T-helper 2 cell treated with Interferon-gamma antibody and Interleukin-4, amounts not matched to agents 5 μg/mL and 100 μg/mL, for 36 hours (primary cell): Measurements from ENCODE around the gene RERE.

Experiments
- DNase-seq: peaks from one replicate; pipeline ENCODE4 v3.0.0; 2021; ENCODE audit warnings: low spot score
- H3K27ac Mint-ChIP-seq: one replicate; pipeline ENCODE4 v1.8.0; 2021; ENCODE audit warnings: mild to moderate bottlenecking, mixed read lengths
- H3K27me3 Mint-ChIP-seq: one replicate; pipeline ENCODE4 v1.8.0; 2021; ENCODE audit warnings: low read depth, mixed read lengths
- H3K36me3 Mint-ChIP-seq: one replicate; pipeline ENCODE4 v1.8.0; 2021; ENCODE audit warnings: low read depth, mixed read lengths
- H3K4me1 Mint-ChIP-seq: one replicate; pipeline ENCODE4 v1.8.0; 2021; ENCODE audit warnings: low read depth, mixed read lengths
- H3K4me3 Mint-ChIP-seq: one replicate; pipeline ENCODE4 v1.8.0; 2022; ENCODE audit warnings: mild to moderate bottlenecking, moderate library complexity, mixed read lengths
- H3K9me3 Mint-ChIP-seq: one replicate; pipeline ENCODE4 v1.8.0; 2021; ENCODE audit warnings: mixed read lengths

The RERE gene

GRCh38 chr1:8682573-8682972, 134.9 kb downstream of the RERE start:
- no peak for DNase-seq
- H3K27ac Mint-ChIP-seq = no peak overlapping the region
- H3K27me3 Mint-ChIP-seq = no peaks in the 10 kb centered on the region
- no peak overlapping the region for H3K4me3 Mint-ChIP-seq
- peaks cover 30% of the 10 kb centered on the region for H3K4me1 Mint-ChIP-seq
- H3K36me3 Mint-ChIP-seq = peaks cover 9% of the 10 kb centered on the region
- H3K9me3 Mint-ChIP-seq = no peaks in the 10 kb centered on the region

- Mint-ChIP-seq H3K36me3 (peaks cover 11% of the 10 kb centered on the region), H3K4me1 (peaks cover 30% of the 10 kb centered on the region), H3K4me3 (no peak overlapping the region)
These were observed 135.5 kb downstream of the RERE start for GRCh38 chr1:8681911-8682310.

GRCh38 chr1:8680664-8681650, 136.5 kb downstream of the RERE start:
- H3K4me1 Mint-ChIP-seq = peaks cover 31% of the 10 kb centered on the region
- peaks cover 12% of the 10 kb centered on the region for H3K36me3 Mint-ChIP-seq
- H3K27ac Mint-ChIP-seq = no peak overlapping the region
- no peak for DNase-seq
- H3K27me3 Mint-ChIP-seq = no peaks in the 10 kb centered on the region
- no peak overlapping the region for H3K4me3 Mint-ChIP-seq
- H3K9me3 Mint-ChIP-seq = no peaks in the 10 kb centered on the region

More at GRCh38 chr1:8681911-8682310, 135.5 kb downstream of the RERE start:
- no peak for DNase-seq
- no peaks in the 10 kb centered on the region for H3K9me3 Mint-ChIP-seq
- no peaks in the 10 kb centered on the region for H3K27me3 Mint-ChIP-seq
- peak overlapping the region; percentile 82 for H3K27ac Mint-ChIP-seq

GRCh38 chr1:8679929-8680663, 137.3 kb downstream of the RERE start:
- Mint-ChIP-seq H3K27ac (no peak overlapping the region), H3K9me3 (no peaks in the 10 kb centered on the region), H3K4me1 (peaks cover 27% of the 10 kb centered on the region), H3K27me3 (no peaks in the 10 kb centered on the region), H3K4me3 (no peak overlapping the region), H3K36me3 (peaks cover 12% of the 10 kb centered on the region)
- no peak for DNase-seq

- Mint-ChIP-seq H3K27ac (no peak overlapping the region), H3K36me3 (peaks cover 10% of the 10 kb centered on the region), H3K27me3 (no peaks in the 10 kb centered on the region), H3K9me3 (no peaks in the 10 kb centered on the region), H3K4me3 (no peak overlapping the region), H3K4me1 (peaks cover 26% of the 10 kb centered on the region)
- DNase-seq = no peak
These were observed 138.0 kb downstream of the RERE start for GRCh38 chr1:8679395-8679800.

- no peaks in the 10 kb centered on the region for H3K27me3 Mint-ChIP-seq
- H3K9me3 Mint-ChIP-seq = no peaks in the 10 kb centered on the region
- DNase-seq = no peak
- no peak overlapping the region for H3K4me3 Mint-ChIP-seq
- no peak overlapping the region for H3K27ac Mint-ChIP-seq
- peaks cover 10% of the 10 kb centered on the region for H3K36me3 Mint-ChIP-seq
- peaks cover 25% of the 10 kb centered on the region for H3K4me1 Mint-ChIP-seq
These were observed 138.6 kb downstream of the RERE start for GRCh38 chr1:8678673-8679394.

- Mint-ChIP-seq H3K36me3 (peaks cover 10% of the 10 kb centered on the region), H3K4me3 (no peak overlapping the region), H3K27ac (no peak overlapping the region)
These were observed 139.7 kb downstream of the RERE start for GRCh38 chr1:8677782-8678181.

GRCh38 chr1:8676813-8677212, 140.6 kb downstream of the RERE start:
- no peaks in the 10 kb centered on the region for H3K9me3 Mint-ChIP-seq
- peak overlapping the region; percentile 29 for H3K27ac Mint-ChIP-seq
- peaks cover 10% of the 10 kb centered on the region for H3K36me3 Mint-ChIP-seq
- H3K4me1 Mint-ChIP-seq = peaks cover 27% of the 10 kb centered on the region
- H3K27me3 Mint-ChIP-seq = no peaks in the 10 kb centered on the region
- H3K4me3 Mint-ChIP-seq = no peak overlapping the region
- no peak for DNase-seq

More at GRCh38 chr1:8677782-8678181, 139.7 kb downstream of the RERE start:
- Mint-ChIP-seq H3K4me1 (peaks cover 21% of the 10 kb centered on the region), H3K9me3 (no peaks in the 10 kb centered on the region), H3K27me3 (no peaks in the 10 kb centered on the region)
- no peak for DNase-seq

GRCh38 chr1:8676072-8676471, 141.4 kb downstream of the RERE start:
- DNase-seq = no peak
- Mint-ChIP-seq H3K9me3 (no peaks in the 10 kb centered on the region), H3K36me3 (peaks cover 10% of the 10 kb centered on the region), H3K27ac (no peak overlapping the region), H3K27me3 (no peaks in the 10 kb centered on the region), H3K4me3 (no peak overlapping the region), H3K4me1 (peaks cover 33% of the 10 kb centered on the region)

GRCh38 chr1:8674912-8675311, 142.5 kb downstream of the RERE start:
- Mint-ChIP-seq H3K4me1 (peaks cover 45% of the 10 kb centered on the region), H3K4me3 (no peak overlapping the region), H3K9me3 (no peaks in the 10 kb centered on the region), H3K27me3 (no peaks in the 10 kb centered on the region), H3K36me3 (peaks cover 13% of the 10 kb centered on the region), H3K27ac (no peak overlapping the region)
- no peak for DNase-seq

- H3K4me1 Mint-ChIP-seq = peaks cover 49% of the 10 kb centered on the region
- no peaks in the 10 kb centered on the region for H3K27me3 Mint-ChIP-seq
- H3K36me3 Mint-ChIP-seq = peaks cover 13% of the 10 kb centered on the region
- H3K9me3 Mint-ChIP-seq = no peaks in the 10 kb centered on the region
- no peak overlapping the region for H3K27ac Mint-ChIP-seq
- no peak overlapping the region for H3K4me3 Mint-ChIP-seq
- no peak for DNase-seq
These were observed 143.0 kb downstream of the RERE start for GRCh38 chr1:8674481-8674880.

GRCh38 chr1:8671306-8671917, 146.0 kb downstream of the RERE start:
- Mint-ChIP-seq H3K4me3 (no peak overlapping the region), H3K9me3 (no peaks in the 10 kb centered on the region), H3K36me3 (peaks cover 4% of the 10 kb centered on the region), H3K27me3 (no peaks in the 10 kb centered on the region), H3K27ac (no peak overlapping the region), H3K4me1 (peaks cover 48% of the 10 kb centered on the region)
- no peak for DNase-seq

- peak overlapping the region; percentile 32 for H3K4me3 Mint-ChIP-seq
These were observed 147.0 kb downstream of the RERE start for GRCh38 chr1:8670371-8670818.

More at GRCh38 chr1:8670371-8670818, 147.0 kb downstream of the RERE start:
- H3K9me3 Mint-ChIP-seq = no peaks in the 10 kb centered on the region
- no peaks in the 10 kb centered on the region for H3K27me3 Mint-ChIP-seq
- H3K27ac Mint-ChIP-seq = peak overlapping the region; percentile 38
- H3K36me3 Mint-ChIP-seq = peaks cover 4% of the 10 kb centered on the region
- DNase-seq = no peak
- H3K4me1 Mint-ChIP-seq = peaks cover 43% of the 10 kb centered on the region
